Fibroblast of the aortic adventitia (primary cell): ENCODE measurements around the gene VARS1. TPM values are rescaled to one million over a fixed set of nuclear protein-coding genes. Genes with fewer than 3 reads are reported as not detected.

Experiments
- DNase-seq: peaks from one replicate; pipeline ENCODE4 v3.0.0-alpha.2; 2010; ENCODE audit warnings: low read depth
- H3K4me3 ChIP-seq: 2 replicates; pipeline ENCODE4 v1.5.1; 2011; ENCODE audit warnings: low read depth, mild to moderate bottlenecking, control low read depth, low read length, moderate library complexity
- CTCF ChIP-seq: IDR thresholded peaks from 2 replicates; pipeline ENCODE4 v1.5.1; 2011; ENCODE audit warnings: mild to moderate bottlenecking, low read length, control low read depth, inconsistent platforms; ENCODE audit not compliant: insufficient read depth
- small RNA-seq: library from RNA; depleted of rRNA; stranded (forward); fragments of <200 nt; gene quantifications from one replicate; pipeline ENCODE3, GENCODE V24; 2012
- total RNA-seq: library from RNA; depleted of rRNA; stranded (reverse); fragments of >200 nt; gene quantifications from 2 replicates; pipeline ENCODE4 v1.2.3, GENCODE V29; 2012; ENCODE audit warnings: low replicate concordance

The VARS1 gene
- total RNA-seq, 1 donor = 68.8 TPM

DNA sequence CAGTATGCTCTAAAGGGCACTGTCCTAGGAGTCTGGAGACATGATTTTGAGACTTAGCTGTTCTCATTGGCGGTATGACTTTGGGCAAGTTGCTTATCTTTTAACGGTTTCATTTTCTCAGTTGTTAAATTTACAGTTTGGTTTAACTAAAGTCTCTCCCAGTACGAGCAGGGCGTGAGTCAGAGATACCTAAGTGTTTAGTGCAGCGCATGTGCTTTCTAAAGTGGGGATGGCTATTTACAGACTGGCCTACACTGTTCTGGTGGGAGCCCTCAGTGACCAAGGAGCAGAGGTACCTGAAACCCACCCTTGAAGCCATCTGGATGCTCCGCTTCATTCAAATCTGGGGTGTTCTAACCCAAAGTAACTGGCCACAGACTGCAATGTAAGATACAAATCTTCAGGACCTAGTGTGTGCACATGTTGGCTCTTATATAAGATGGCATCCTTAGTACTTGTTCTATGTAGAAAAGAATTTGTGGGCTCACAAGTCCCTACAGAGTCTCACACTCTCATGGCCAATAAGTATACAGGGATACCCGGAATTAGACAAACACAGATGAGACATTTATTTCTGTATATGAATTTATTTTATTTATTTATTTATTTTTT lies 45.0 kb downstream of the VARS1 start:
- DNase-seq = no peak
- no peak overlapping the region for H3K4me3 ChIP-seq
- no peak for TF ChIP-seq CTCF

DNA sequence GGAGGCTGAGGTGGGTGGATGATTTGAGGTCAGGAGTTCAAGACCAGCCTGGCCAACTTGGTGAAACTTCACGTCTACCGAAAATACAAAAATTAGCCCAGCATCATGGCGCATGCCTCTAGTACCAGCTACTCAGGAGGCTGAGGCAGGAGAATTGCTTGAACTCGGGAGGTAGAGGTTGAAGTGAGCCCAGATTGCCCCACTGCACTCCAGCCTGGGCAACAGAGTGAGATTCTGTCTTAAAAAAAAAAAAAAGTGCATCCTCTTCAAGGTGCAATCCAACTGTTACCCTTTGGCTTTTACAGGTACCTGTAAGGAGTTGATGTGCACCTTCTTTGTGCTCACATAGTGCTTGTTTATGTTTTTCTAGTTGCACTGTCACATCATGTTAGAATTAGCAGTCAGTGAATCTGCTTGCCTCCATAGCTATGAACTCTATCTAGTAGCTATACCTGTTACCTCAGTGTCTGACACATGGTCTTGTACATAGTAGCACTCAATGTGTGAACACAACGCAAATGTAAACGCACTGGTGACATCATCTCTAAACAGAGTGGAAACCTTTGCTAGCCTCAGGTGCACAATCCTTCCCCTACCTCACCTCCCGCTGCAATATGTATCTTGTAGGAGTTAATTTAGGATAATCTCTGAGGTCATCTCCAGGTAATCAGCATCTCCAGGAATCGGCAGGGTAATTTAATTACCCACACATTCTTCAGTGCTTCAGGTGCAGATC lies 46.1 kb downstream of the VARS1 start:
- DNase-seq = no peak
- TF ChIP-seq CTCF = no peak
- no peak overlapping the region for H3K4me3 ChIP-seq

Small RNAs within 50 kb of the gene (small RNA-seq; reads per million reads assigned to genes)
- gene MSH5-SAPCD1 = not detected
- not detected for gene RF00019
- not detected for gene RNU6-850P
- not detected for gene SAPCD1
- gene SNORD48 = 23.7 reads per million, percentile 96 among the genes with 10 or more reads in this experiment
- not detected for gene SNORD52

Other genes starting within 250 kb of the VARS1 start
- gene ATP6V1G2, start 249.1 kb downstream of the VARS1 start, total RNA-seq = 3.8 and 6.7 TPM in 2 replicates
- gene NFKBIL1, start 248.1 kb downstream of the VARS1 start, total RNA-seq = 20.0 and 48.7 TPM in 2 replicates
- gene LTA, start 223.5 kb downstream of the VARS1 start, total RNA-seq = not detected in 2 replicates
- gene TNF, start 220.2 kb downstream of the VARS1 start, total RNA-seq = not detected in 2 replicates
- not detected in 2 replicates for gene LTB, start 213.3 kb downstream of the VARS1 start, total RNA-seq
- not detected in 2 replicates for gene LST1, start 209.5 kb downstream of the VARS1 start, total RNA-seq
- not detected in 2 replicates for gene NCR3, start 202.7 kb downstream of the VARS1 start, total RNA-seq
- not detected in 2 replicates for gene AIF1, start 180.5 kb downstream of the VARS1 start, total RNA-seq
- 24.0 and 68.0 TPM in 2 replicates for gene PRRC2A, start 175.0 kb downstream of the VARS1 start, total RNA-seq
- gene BAG6, start 143.1 kb downstream of the VARS1 start, total RNA-seq = 109 and 161 TPM in 2 replicates
- gene APOM, start 139.9 kb downstream of the VARS1 start, total RNA-seq = 2.0 TPM in 1 of 2 replicates, not detected in the other
- gene C6orf47, start 135.0 kb downstream of the VARS1 start, total RNA-seq = 18.4 and 26.3 TPM in 2 replicates
- gene GPANK1, start 130.8 kb downstream of the VARS1 start, total RNA-seq = 19.9 and 69.8 TPM in 2 replicates
- gene CSNK2B, start 129.7 kb downstream of the VARS1 start, total RNA-seq = 134 and 214 TPM in 2 replicates
- 2.8 and 4.5 TPM in 2 replicates for gene LY6G5B, start 125.8 kb downstream of the VARS1 start, total RNA-seq
- gene LY6G5C, start 114.7 kb downstream of the VARS1 start, total RNA-seq = 1.1 TPM in 1 of 2 replicates, not detected in the other
- gene ABHD16A, start 92.4 kb downstream of the VARS1 start, total RNA-seq = 23.5 and 27.1 TPM in 2 replicates
- not detected in 2 replicates for gene LY6G6F, start 88.9 kb downstream of the VARS1 start, total RNA-seq
- gene LY6G6D, start 80.4 kb downstream of the VARS1 start, total RNA-seq = not detected in 2 replicates
- gene LY6G6C, start 74.0 kb downstream of the VARS1 start, total RNA-seq = not detected in 2 replicates
- gene MPIG6B, start 72.4 kb downstream of the VARS1 start, total RNA-seq = not detected in 2 replicates
- 70.5 and 223 TPM in 2 replicates for gene DDAH2, start 66.5 kb downstream of the VARS1 start, total RNA-seq
- gene CLIC1, start 59.2 kb downstream of the VARS1 start, total RNA-seq = 174 and 576 TPM in 2 replicates
- 3.1 and 23.0 TPM in 2 replicates for gene MSH5, start 55.7 kb downstream of the VARS1 start, total RNA-seq
- 0.90 and 6.2 TPM in 2 replicates for gene SAPCD1, start 33.1 kb downstream of the VARS1 start, total RNA-seq
- gene VWA7, start 18.4 kb downstream of the VARS1 start, total RNA-seq = 0.36 and 0.90 TPM in 2 replicates
- gene LSM2, start 11.2 kb upstream of the VARS1 start, total RNA-seq = 49.5 and 88.3 TPM in 2 replicates
- gene HSPA1L, start 19.5 kb upstream of the VARS1 start, total RNA-seq = 1.4 and 2.4 TPM in 2 replicates
- gene HSPA1A, start 19.8 kb upstream of the VARS1 start, total RNA-seq = 52.8 and 76.9 TPM in 2 replicates
- gene HSPA1B, start 32.0 kb upstream of the VARS1 start, total RNA-seq = 62.0 and 112 TPM in 2 replicates
- gene NEU1, start 67.1 kb upstream of the VARS1 start, total RNA-seq = 35.8 and 48.2 TPM in 2 replicates
- gene SLC44A4, start 83.2 kb upstream of the VARS1 start, total RNA-seq = 0.27 TPM in 1 of 2 replicates, not detected in the other
- 37.9 and 62.0 TPM in 2 replicates for gene EHMT2, start 101.9 kb upstream of the VARS1 start, total RNA-seq
- gene ZBTB12, start 106.3 kb upstream of the VARS1 start, total RNA-seq = 3.3 and 3.8 TPM in 2 replicates
- gene C2, start 132.0 kb upstream of the VARS1 start, total RNA-seq = 4.4 and 48.2 TPM in 2 replicates
- gene CFB, start 150.3 kb upstream of the VARS1 start, total RNA-seq = 32.9 and 39.1 TPM in 2 replicates
- 36.6 and 109 TPM in 2 replicates for gene NELFE, start 163.2 kb upstream of the VARS1 start, total RNA-seq
- 30.7 and 42.8 TPM in 2 replicates for gene SKIC2, start 163.4 kb upstream of the VARS1 start, total RNA-seq
- 15.9 and 28.8 TPM in 2 replicates for gene DXO, start 176.4 kb upstream of the VARS1 start, total RNA-seq
- gene C4A, start 186.3 kb upstream of the VARS1 start, total RNA-seq = 5.2 and 33.5 TPM in 2 replicates
- gene C4B, start 219.0 kb upstream of the VARS1 start, total RNA-seq = 4.1 and 19.4 TPM in 2 replicates
- gene CYP21A2, start 242.7 kb upstream of the VARS1 start, total RNA-seq = 0.09 and 1.3 TPM in 2 replicates